HEK293 (cell line): ENCODE data around the gene LPIN1.

Experiments used
- CTCF ChIA-PET: fragments of 350-600 bp; formaldehyde crosslinking; extraction: SDS; loops from one replicate; lab custom pipeline; 2021; ENCODE audit warnings: antibody characterized with exemption; lab: Yijun Ruan, JAX
- POLR2A ChIA-PET: fragments of 300-600 bp; formaldehyde crosslinking; extraction: SDS; loops from one replicate; lab custom pipeline; 2020; ENCODE audit warnings: antibody characterized with exemption, inconsistent platforms; lab: Yijun Ruan, JAX
- H3K27ac ChIP-seq: fragments of 200-500 bp; sonication (Bioruptor generic); 2 replicates; pipeline ENCODE4 v1.5.1; 2014; ENCODE audit warnings: low read depth, low read length, control low read depth, inconsistent platforms; ENCODE audit errors: extremely low read depth
- H3K36me3 ChIP-seq, 2 experiments: fragments of 200-500 bp in 1 of 2; sonication (Bioruptor generic) in 1 of 2; 1 replicate in 1 of 2; 2 replicates in 1 of 2; pipeline ENCODE4 v1.5.1; 2014 to 2017; ENCODE audit warnings: inconsistent platforms in 2 of 2, low read length in 2 of 2; ENCODE audit not compliant: control insufficient read depth in 2 of 2, insufficient read depth in 1 of 2
- H3K4me1 ChIP-seq: fragments of 200-500 bp; sonication (Bioruptor generic); 2 replicates; pipeline ENCODE4 v1.5.1; 2014; ENCODE audit warnings: mild to moderate bottlenecking, low read length, inconsistent platforms; ENCODE audit not compliant: control insufficient read depth, insufficient read depth
- H3K4me3 ChIP-seq: 2 replicates; pipeline ENCODE4 v1.5.1; 2011; ENCODE audit warnings: low read depth, mild to moderate bottlenecking, control low read depth, low read length, moderate library complexity
- H3K9me3 ChIP-seq: fragments of 200-500 bp; sonication (Bioruptor generic); 2 replicates; pipeline ENCODE4 v1.5.1; 2014; ENCODE audit warnings: low read depth, low read length, inconsistent platforms; ENCODE audit not compliant: control insufficient read depth, insufficient read depth
- AEBP2 ChIP-seq: fragments of 450-650 bp; formaldehyde crosslinking; IDR thresholded peaks from 2 replicates; pipeline ENCODE4 v1.5.1; 2016; ENCODE audit warnings: missing biosample characterization, missing genetic modification characterization, borderline replicate concordance
- BCL11A ChIP-seq: fragments of 450-650 bp; formaldehyde crosslinking; IDR thresholded peaks from 2 replicates; pipeline ENCODE4 v1.5.1; 2016; ENCODE audit warnings: low read depth, missing biosample characterization, missing genetic modification characterization
- BCL6B ChIP-seq: fragments of 450-650 bp; formaldehyde crosslinking; IDR thresholded peaks from 2 replicates; pipeline ENCODE4 v1.5.1; 2017; ENCODE audit warnings: missing biosample characterization, missing genetic modification characterization
- HIC1 ChIP-seq: fragments of 450-650 bp; formaldehyde crosslinking; IDR thresholded peaks from 2 replicates; pipeline ENCODE4 v1.5.1; 2016; ENCODE audit warnings: missing biosample characterization, missing genetic modification characterization
- KLF16 ChIP-seq: fragments of 450-650 bp; formaldehyde crosslinking; IDR thresholded peaks from 2 replicates; pipeline ENCODE4 v1.5.1; 2017; ENCODE audit warnings: missing biosample characterization, missing genetic modification characterization
- SCRT1 ChIP-seq: fragments of 450-650 bp; formaldehyde crosslinking; IDR thresholded peaks from 2 replicates; pipeline ENCODE4 v1.5.1; 2016; ENCODE audit warnings: missing biosample characterization, missing genetic modification characterization, borderline replicate concordance
- SCRT2 ChIP-seq: fragments of 450-650 bp; formaldehyde crosslinking; IDR thresholded peaks from 2 replicates; pipeline ENCODE4 v1.5.1; 2016; ENCODE audit warnings: missing biosample characterization, missing genetic modification characterization
- SP2 ChIP-seq: fragments of 450-650 bp; formaldehyde crosslinking; IDR thresholded peaks from 2 replicates; pipeline ENCODE4 v1.5.1; 2016; ENCODE audit warnings: missing biosample characterization, missing genetic modification characterization
- ZBTB17 ChIP-seq: fragments of 450-650 bp; formaldehyde crosslinking; IDR thresholded peaks from 2 replicates; pipeline ENCODE4 v1.5.1; 2016; ENCODE audit warnings: missing biosample characterization, missing genetic modification characterization
- ZFHX2 ChIP-seq: fragments of 450-650 bp; formaldehyde crosslinking; conservative IDR thresholded peaks from 2 replicates; pipeline ENCODE4 v1.5.1; 2016; ENCODE audit warnings: missing biosample characterization, missing genetic modification characterization
- ZIC2 ChIP-seq: fragments of 450-650 bp; formaldehyde crosslinking; IDR thresholded peaks from 2 replicates; pipeline ENCODE4 v1.5.1; 2016; ENCODE audit warnings: missing biosample characterization, missing genetic modification characterization
- ZNF157 ChIP-seq: fragments of 450-650 bp; formaldehyde crosslinking; IDR thresholded peaks from 2 replicates; pipeline ENCODE4 v1.5.1; 2016; ENCODE audit warnings: missing biosample characterization, missing genetic modification characterization
- ZNF433 ChIP-seq: fragments of 450-650 bp; formaldehyde crosslinking; IDR thresholded peaks from 2 replicates; pipeline ENCODE4 v1.5.1; 2016; ENCODE audit warnings: missing biosample characterization, missing genetic modification characterization, low read depth
- ZNF518A ChIP-seq: fragments of 450-650 bp; formaldehyde crosslinking; conservative IDR thresholded peaks from 2 replicates; pipeline ENCODE4 v1.5.1; 2016; ENCODE audit warnings: low read depth, missing biosample characterization, missing genetic modification characterization
- ZNF529 ChIP-seq: fragments of 450-650 bp; formaldehyde crosslinking; IDR thresholded peaks from 2 replicates; pipeline ENCODE4 v1.5.1; 2017; ENCODE audit warnings: missing genetic modification characterization, missing biosample characterization; ENCODE audit not compliant: insufficient replicate concordance
- ZNF549 ChIP-seq: fragments of 450-650 bp; IDR thresholded peaks from 2 replicates; pipeline ENCODE4 v1.5.1; 2018; ENCODE audit warnings: missing biosample characterization, missing genetic modification characterization, mild to moderate bottlenecking, inconsistent platforms, moderate library complexity
- ZNF658 ChIP-seq: fragments of 450-650 bp; formaldehyde crosslinking; IDR thresholded peaks from 2 replicates; pipeline ENCODE4; 2016; ENCODE audit warnings: missing biosample characterization, missing genetic modification characterization

The LPIN1 gene

GRCh38 chr2:11753886-11754699 is 7.7 kb downstream of the LPIN1 start:
- peaks cover 26% of the 10 kb centered on the region for H3K4me1 ChIP-seq
- H3K9me3 ChIP-seq, result no peaks in the 10 kb centered on the region
- no peak overlapping the region for H3K4me3 ChIP-seq
- CTCF ChIA-PET, result interaction anchor here (0.6 to 5.8 kb wide), 9 partner anchors 9 to 291 kb away, joined by 3 to 23 read pairs (median 4); no protein-coding TSS in a partner anchor
- peak overlapping the region; percentile 3; the same call in 1 of the 2 replicates for H3K27ac ChIP-seq
- H3K36me3 ChIP-seq, result no peaks in the 10 kb centered on the region
- no peak for TF ChIP-seq KLF16 (tag by site-specific recombination)
- TF ChIP-seq ZFHX2, result no peak
- no peak for TF ChIP-seq SP2 (tag by site-specific recombination)
- TF ChIP-seq HIC1, result 0 out of 2 replicates have a peak, but pooled peaks have one; percentile 23
- no peak for TF ChIP-seq ZNF529 (tag by site-specific recombination)
- TF ChIP-seq ZNF549 (tag by site-specific recombination), result no peak
- TF ChIP-seq ZIC2 (tag by site-specific recombination), result peak; percentile 58
- peak; percentile 86 for TF ChIP-seq ZBTB17 (tag by site-specific recombination)
- no peak for TF ChIP-seq ZNF658 (tag by site-specific recombination)
- no peak for TF ChIP-seq ZNF157 (tag by site-specific recombination)
- no peak for TF ChIP-seq BCL11A (tag by site-specific recombination)
- no peak for TF ChIP-seq SCRT1 (tag by site-specific recombination)
- no peak for TF ChIP-seq ZNF433 (tag by site-specific recombination)
- TF ChIP-seq ZNF518A (tag by site-specific recombination), result no peak
- no peak for TF ChIP-seq AEBP2 (tag by site-specific recombination)
- 0 out of 2 replicates have a peak, but pooled peaks have one; percentile 50 for TF ChIP-seq BCL6B (tag by site-specific recombination)
- TF ChIP-seq SCRT2 (tag by site-specific recombination), result peak; percentile 52; the same call in 1 of the 2 replicates
- TF ChIP-seq, all 188 proteins: peak for 5
- POLR2A ChIA-PET, result interaction anchor here (0.7 to 1.6 kb wide), 3 partner anchors 10 to 30 kb away, joined by 4 to 8 read pairs (median 4); no protein-coding TSS in a partner anchor
